ENCODE results near the gene CHD9.
"Not testable (repeated sequence)": the region's sequence is repeated elsewhere in the genome, so short reads cannot be mapped to it uniquely, and the experiment has no call there.

Gene CHD9

GRCh38 chr16:53065461-53066061 lies 10.8 kb downstream of the CHD9 start:
- H3K4me3 ChIP-seq (ENCODE audit: low read length), result no peak overlapping the region
- no peak for TF ChIP-seq CTCF (conservative IDR thresholded peaks at IDR 0.05; ENCODE audit: low read depth, low read length)
- no peak for DNase-seq (ENCODE audit: low read depth)

- no peak for TF ChIP-seq CTCF (conservative IDR thresholded peaks at IDR 0.05; ENCODE audit: low read depth, low read length)
- no peak for DNase-seq (ENCODE audit: low read depth)
- no peak overlapping the region for H3K4me3 ChIP-seq (ENCODE audit: low read length)
Observed at GRCh38 chr16:53067675-53068074, 12.9 kb downstream of the CHD9 start.

- DNase-seq (ENCODE audit: low read depth), result no peak
- no peak overlapping the region for H3K4me3 ChIP-seq (ENCODE audit: low read length)
- no peak for TF ChIP-seq CTCF (conservative IDR thresholded peaks at IDR 0.05; ENCODE audit: low read depth, low read length)
Observed at GRCh38 chr16:53068423-53068833, 13.6 kb downstream of the CHD9 start.

- DNase-seq (ENCODE audit: low read depth), result no peak
- H3K4me3 ChIP-seq (ENCODE audit: low read length), result no peak overlapping the region
- TF ChIP-seq CTCF (conservative IDR thresholded peaks at IDR 0.05; ENCODE audit: low read depth, low read length), result no peak
Observed at GRCh38 chr16:53069772-53070171, 15.0 kb downstream of the CHD9 start.

- no peak for DNase-seq (ENCODE audit: low read depth)
- H3K4me3 ChIP-seq (ENCODE audit: low read length), result no peak overlapping the region
- no peak for TF ChIP-seq CTCF (conservative IDR thresholded peaks at IDR 0.05; ENCODE audit: low read depth, low read length)
Observed at GRCh38 chr16:53071748-53072301, 17.0 kb downstream of the CHD9 start.

GRCh38 chr16:53073022-53073421 lies 18.2 kb downstream of the CHD9 start:
- no peak for DNase-seq (ENCODE audit: low read depth)
- TF ChIP-seq CTCF (conservative IDR thresholded peaks at IDR 0.05; ENCODE audit: low read depth, low read length), result no peak
- H3K4me3 ChIP-seq (ENCODE audit: low read length), result no peak overlapping the region

- DNase-seq (ENCODE audit: low read depth); H3K4me3 ChIP-seq (ENCODE audit: low read length): not testable (repeated sequence)
Observed at GRCh38 chr16:53074296-53074695, 19.5 kb downstream of the CHD9 start.

- DNase-seq (ENCODE audit: low read depth); H3K4me3 ChIP-seq (ENCODE audit: low read length): not testable (repeated sequence)
Observed at GRCh38 chr16:53075461-53075860, 20.7 kb downstream of the CHD9 start.

Data from retinal pigment epithelial cell (primary cell).